Upper lobe of left lung (tissue), 4 donors: ENCODE measurements around the gene PHF1.

ENCODE experiments used
- CTCF ChIP-seq, 6 experiments: fragments of 450-650 bp in 4 of 6; fragments of 200-600 bp in 2 of 6; sonication (generic) in 2 of 6; IDR thresholded peaks; one replicate each; pipeline ENCODE4 v1.5.1; 2016 to 2019; ENCODE audit warnings: antibody characterized with exemption in 6 of 6
- EP300 ChIP-seq, 4 donors: sonication (generic); formaldehyde crosslinking; IDR thresholded peaks; one replicate each; pipeline ENCODE4 v1.5.1; 2017; ENCODE audit warnings: antibody characterized with exemption in 4 of 4, control low read depth in 2 of 4
- POLR2A ChIP-seq, 4 donors: fragments of 450-650 bp; IDR thresholded peaks; one replicate each; pipeline ENCODE4 v1.5.1; 2016 to 2017; ENCODE audit warnings: antibody characterized with exemption in 4 of 4, mild to moderate bottlenecking in 2 of 4
- POLR2AphosphoS5 ChIP-seq, 2 donors: sonication (generic); formaldehyde crosslinking; IDR thresholded peaks; one replicate each; pipeline ENCODE4 v1.5.1; 2017; ENCODE audit warnings: antibody characterized with exemption in 2 of 2

GRCh38 chr6:33416386-33417127 lies 5.7 kb downstream of the PHF1 start:
- TF ChIP-seq CTCF (IDR thresholded peaks at IDR 0.05) (no peak), POLR2AphosphoS5 (IDR thresholded peaks at IDR 0.05) (no peak), POLR2A (IDR thresholded peaks at IDR 0.05) (no peak), EP300 (IDR thresholded peaks at IDR 0.05) (no peak)
